Measurements from ENCODE around the gene HPS6.

The HPS6 gene

GRCh38 chr10:102069071-102069470, 3.9 kb downstream of the HPS6 start:
- DNase-seq: no peak

GRCh38 chr10:102072673-102073527, 7.8 kb downstream of the HPS6 start:
- DNase-seq: peak; percentile 67 to 70

GRCh38 chr10:102083541-102083940, 18.4 kb downstream of the HPS6 start:
- DNase-seq: no peak

GRCh38 chr10:102085336-102085735, 20.2 kb downstream of the HPS6 start:
- no peak for DNase-seq

GRCh38 chr10:102086196-102086595, 21.0 kb downstream of the HPS6 start:
- DNase-seq: no peak

GRCh38 chr10:102090772-102091171, 25.6 kb downstream of the HPS6 start:
- DNase-seq: no peak

- DNase-seq: no peak
Observed at GRCh38 chr10:102096449-102096848, 31.3 kb downstream of the HPS6 start.

- DNase-seq: no peak
Observed at GRCh38 chr10:102101152-102101551, 36.0 kb downstream of the HPS6 start.

GRCh38 chr10:102102421-102102820, 37.3 kb downstream of the HPS6 start:
- no peak for DNase-seq

- DNase-seq: no peak
Observed at GRCh38 chr10:102106998-102107397, 41.8 kb downstream of the HPS6 start.

- no peak for DNase-seq
Observed at GRCh38 chr10:102109166-102110116, 44.3 kb downstream of the HPS6 start.

GRCh38 chr10:102111276-102111675, 46.1 kb downstream of the HPS6 start:
- DNase-seq: no peak

GRCh38 chr10:102112210-102112817, 47.2 kb downstream of the HPS6 start:
- no peak for DNase-seq

GRCh38 chr10:102113261-102113955, 48.3 kb downstream of the HPS6 start:
- no peak for DNase-seq

- peak in 1 of 2 experiments; percentile 6 for DNase-seq
Observed at GRCh38 chr10:102113956-102114857, 49.1 kb downstream of the HPS6 start.

GRCh38 chr10:102114861-102115618, 49.9 kb downstream of the HPS6 start:
- peak; percentile 84 to 90 for DNase-seq

- no peak for DNase-seq
Observed at GRCh38 chr10:102115775-102116174, 50.6 kb downstream of the HPS6 start.

- no peak for DNase-seq
Observed at GRCh38 chr10:102116656-102117055, 51.5 kb downstream of the HPS6 start.
